ENCODE measurements around the gene APIP. TPM values are rescaled to one million over a fixed set of nuclear protein-coding genes. Genes with fewer than 3 reads are reported as not detected.

APIP gene
- total and polyA plus RNA-seq, 12 donors = 17.2 to 34.9 (median 31.1) TPM

DNA sequence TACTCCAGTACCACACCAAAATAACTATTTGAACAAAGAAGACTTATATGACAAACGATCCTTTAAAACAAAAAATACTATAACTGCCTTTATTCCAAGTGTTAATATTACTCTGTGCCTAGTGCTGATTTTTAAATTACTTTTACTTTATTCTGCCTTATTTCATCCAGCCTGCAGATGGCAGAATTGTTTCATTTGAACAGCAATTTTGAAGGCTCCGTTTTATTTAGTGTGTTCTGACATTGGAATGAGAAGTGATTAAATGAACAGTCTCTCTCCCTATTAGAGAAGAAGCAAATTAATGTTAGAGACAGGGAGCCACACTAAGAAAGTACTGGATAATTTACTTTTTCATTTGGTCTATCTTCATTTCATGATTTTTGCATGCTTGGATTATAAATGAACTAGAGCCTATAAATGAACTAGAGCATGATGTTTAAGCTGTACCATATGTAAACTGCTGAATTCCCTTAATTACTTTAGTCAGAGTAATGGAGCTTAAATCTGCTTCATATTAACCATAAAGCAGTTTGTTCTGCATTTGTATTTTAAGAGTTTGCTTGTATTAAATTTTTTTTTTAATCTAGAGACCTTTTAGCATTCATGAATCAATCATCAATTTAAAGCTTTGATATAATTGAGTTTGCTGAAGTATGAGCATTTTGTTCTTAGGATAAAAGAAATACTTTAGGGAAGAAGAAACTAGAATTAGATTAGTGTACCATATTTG is 10.1 kb upstream of the APIP start:
- Histone ChIP-seq H3K27me3 (no peaks in the 10 kb centered on the region), H3K9me3 (no peaks in the 10 kb centered on the region), H3K27ac (peak overlapping the region in 1 of 10 donors; percentile 68), H3K4me3 (no peak overlapping the region), H3K4me1 (peaks cover 0 to 77% (median 38%) of the 10 kb centered on the region in 9 donors), H3K36me3 (peaks cover 0 to 4% (median 0%) of the 10 kb centered on the region in 9 donors)
- intact Hi-C loops (cut with DNase I) = loop anchor here (1.0 to 10.0 kb wide), 10 partner anchors 309 to 561 kb away; no protein-coding TSS in a partner anchor
- TF ChIP-seq CTCF (IDR thresholded peaks at IDR 0.05) = peak; percentile 34 to 83 (median 72)
- ATAC-seq (peak in 7 of 8 donors; percentile 29 to 82 (median 64)), DNase-seq (no peak)
- WGBS, 2 donors = 8 to 9% methylated on average over 2 of the region's 2 CpGs

- Histone ChIP-seq H3K4me1 (peaks cover 0 to 85% (median 44%) of the 10 kb centered on the region in 9 donors), H3K27me3 (no peaks in the 10 kb centered on the region), H3K36me3 (peaks cover 0 to 15% (median 0%) of the 10 kb centered on the region in 9 donors), H3K4me3 (no peak overlapping the region), H3K9me3 (no peaks in the 10 kb centered on the region), H3K27ac (peak overlapping the region in 1 of 10 donors; percentile 24)
- WGBS, 2 donors = 32 to 46% methylated on average over 3 of the region's 3 CpGs
- no peak for TF ChIP-seq CTCF (IDR thresholded peaks at IDR 0.05)
- ATAC-seq = no peak
- no peak for DNase-seq
- intact Hi-C loops (cut with DNase I) = loop anchor here in 9 of 10 donors (2.0 to 10.0 kb wide), 7 partner anchors 310 to 563 kb away; no protein-coding TSS in a partner anchor
These were observed 8.5 kb upstream of the APIP start for GRCh38 chr11:34924714-34925113.

DNA sequence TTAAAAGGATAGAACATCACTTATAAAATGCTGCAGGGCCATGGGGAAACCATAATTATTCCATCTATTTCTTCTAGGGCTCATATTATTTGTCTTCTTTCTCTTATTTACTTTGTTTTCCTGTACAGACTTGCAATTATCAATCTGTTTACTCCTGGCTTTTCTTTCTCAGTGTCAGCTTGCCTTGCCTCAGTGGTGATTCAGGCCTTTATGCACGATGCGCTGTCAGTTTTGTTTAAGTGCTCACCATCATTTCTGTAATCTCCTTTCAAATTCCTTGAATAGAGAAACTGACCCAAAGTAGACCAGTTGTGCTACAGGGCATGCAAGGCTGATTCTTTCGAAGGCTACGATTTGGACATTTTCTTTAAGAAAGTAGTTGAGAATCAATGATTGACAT is 5.0 kb upstream of the APIP start:
- DNase-seq = no peak
- peaks cover 7 to 74% (median 42%) of the 10 kb centered on the region in 9 donors for H3K4me1 ChIP-seq
- no peak for TF ChIP-seq CTCF (IDR thresholded peaks at IDR 0.05)
- peaks cover 0 to 16% (median 0%) of the 10 kb centered on the region in 9 donors for H3K36me3 ChIP-seq
- intact Hi-C loops (cut with DNase I) = loop anchor here in 5 of 10 donors (5.0 to 10.0 kb wide), 3 partner anchors 314 to 564 kb away; no protein-coding TSS in a partner anchor
- H3K27ac ChIP-seq = no peak overlapping the region
- H3K4me3 ChIP-seq = no peak overlapping the region
- WGBS, 2 donors = 91 to 95% methylated on average over 4 of the region's 4 CpGs
- no peaks in the 10 kb centered on the region for H3K27me3 ChIP-seq
- no peak for ATAC-seq
- no peaks in the 10 kb centered on the region for H3K9me3 ChIP-seq

DNA sequence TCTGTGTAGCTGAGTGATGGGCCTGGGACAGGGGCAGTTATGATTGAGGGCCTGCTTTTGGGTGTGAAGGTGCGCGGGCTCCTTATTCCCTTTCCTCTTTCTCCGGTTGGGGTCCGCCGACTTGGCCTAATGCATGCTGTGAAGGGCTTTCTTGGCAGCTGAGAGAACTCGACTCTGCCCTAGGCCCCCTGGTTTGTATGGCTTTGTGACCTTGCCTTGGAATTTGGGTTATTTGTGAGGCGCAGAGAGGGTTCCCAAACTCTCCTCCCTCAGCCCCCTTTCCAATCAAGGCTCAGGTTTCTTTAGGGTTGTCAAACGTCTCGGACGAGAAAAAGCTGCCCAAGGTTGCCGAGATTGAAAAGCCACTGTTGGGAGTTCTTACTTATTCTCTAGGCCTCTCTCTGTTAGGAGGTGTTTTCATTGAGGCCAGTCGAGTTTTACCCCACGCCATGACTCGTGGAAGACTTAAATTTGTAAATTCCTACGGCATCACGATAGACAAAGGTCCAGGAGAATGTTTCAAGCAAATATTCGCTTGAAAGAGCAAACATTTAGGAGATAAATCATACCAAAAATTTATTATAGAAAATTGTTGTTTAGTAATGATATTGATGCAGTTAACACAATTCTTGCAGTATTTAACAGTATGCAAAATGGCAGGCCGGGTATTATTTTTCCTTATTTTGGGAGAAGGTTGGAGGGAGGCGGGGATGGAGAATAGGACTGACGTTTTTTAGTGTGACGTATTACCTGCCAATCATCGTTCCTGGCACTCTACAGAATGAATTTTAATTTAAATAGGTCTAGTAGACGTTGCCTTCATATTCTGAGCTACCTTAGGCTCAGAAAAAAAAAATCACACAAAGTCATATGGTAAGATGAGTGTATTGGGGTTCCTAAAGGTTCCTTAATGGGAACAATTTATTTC is 928 bp upstream of the APIP start:
- ATAC-seq (peak in 7 of 8 donors; percentile 12 to 56 (median 42)), DNase-seq (no peak)
- Histone ChIP-seq H3K9me3 (no peaks in the 10 kb centered on the region), H3K27me3 (no peaks in the 10 kb centered on the region), H3K36me3 (peaks cover 0 to 22% (median 0%) of the 10 kb centered on the region in 9 donors), H3K4me1 (peaks cover 7 to 51% (median 29%) of the 10 kb centered on the region in 9 donors), H3K27ac (peak overlapping the region; percentile 79 to 98 (median 96)), H3K4me3 (peak overlapping the region; percentile 59 to 96 (median 80))
- no peak for TF ChIP-seq CTCF (IDR thresholded peaks at IDR 0.05)
- intact Hi-C loops (cut with DNase I) = no loop called here
- WGBS, 2 donors = 12 to 14% methylated on average over 22 to 23 of the region's 23 CpGs

Measured in heart right ventricle (tissue), 16 donors.